GM12878 (cell line): ENCODE results near the gene TAOK2. TPM values are rescaled to one million over a fixed set of nuclear protein-coding genes. Genes with fewer than 3 reads are reported as not detected.

ENCODE experiments used
- ATAC-seq: fragments of 200-7000 bp; cut with Tn5 transposase; 3 replicates; pipeline ENCODE4 v1.9.1; 2020; ENCODE audit warnings: mild to moderate bottlenecking, moderate library complexity
- BruUV-seq: library from RNA; stranded (reverse); fragments of 400-500 nt; replicated peaks from 2 replicates; lab custom pipeline; 2021; lab: Mats Ljungman, UMichigan
- CTCF ChIA-PET: fragments of 300-600 bp; sonication (Branson Sonifier 250); formaldehyde crosslinking; extraction: SDS; loops from one replicate; lab custom pipeline; 2021; ENCODE audit warnings: inconsistent platforms; lab: Yijun Ruan, JAX
- POLR2A ChIA-PET: fragments of 350-600 bp; formaldehyde crosslinking; extraction: SDS; loops from one replicate; lab custom pipeline; 2021; ENCODE audit warnings: inconsistent platforms; lab: Charles Lee
- RAD21 ChIA-PET: fragments of 300-600 bp; sonication (Branson Sonifier 250); formaldehyde crosslinking; loops from one replicate; lab custom pipeline; 2023; ENCODE audit warnings: antibody characterized with exemption; ENCODE audit not compliant: unreplicated experiment; lab: Charles Lee
- SMC1A ChIA-PET: fragments of 300-600 bp; sonication (Branson Sonifier 250); formaldehyde crosslinking; loops from one replicate; lab custom pipeline; 2023; ENCODE audit not compliant: unreplicated experiment, uncharacterized antibody; lab: Charles Lee
- DNase-seq: peaks from one replicate; pipeline ENCODE4 v3.0.0-alpha.2; 2011; ENCODE audit warnings: low read depth, low spot score
- FAIRE-seq: peaks from 3 replicates; lab custom pipeline; 2011; peaks lifted over from hg19 to GRCh38; lab: Jason Lieb, UNC
- H2AFZ ChIP-seq: 2 replicates; pipeline ENCODE4 v1.6.0; 2011; ENCODE audit warnings: low read depth, low read length, control low read depth; ENCODE audit not compliant: control insufficient read depth
- H3K27ac ChIP-seq: 2 replicates; pipeline ENCODE4 v1.5.1; 2011; ENCODE audit warnings: control low read depth; ENCODE audit not compliant: control insufficient read depth, insufficient read depth
- H3K27me3 ChIP-seq, 2 experiments: replicated peaks in 1 of 2; 2 replicates each; pipeline versions ENCODE4 v1.6.0 to v1.6.1; 2011; ENCODE audit warnings: low read length in 1 of 2; ENCODE audit not compliant: control insufficient read depth in 2 of 2, insufficient read depth in 2 of 2
- H3K36me3 ChIP-seq, 2 experiments: 2 replicates each; pipeline ENCODE4 v1.5.1; 2011; ENCODE audit warnings: low read length in 1 of 2; ENCODE audit not compliant: control insufficient read depth in 2 of 2, insufficient read depth in 2 of 2
- H3K4me1 ChIP-seq: 2 replicates; pipeline ENCODE4 v1.6.1; 2011; ENCODE audit warnings: mild to moderate bottlenecking, low read length, moderate library complexity, mixed read lengths; ENCODE audit not compliant: control insufficient read depth, insufficient read depth
- H3K4me2 ChIP-seq: 2 replicates; pipeline ENCODE4 v1.6.0; 2011; ENCODE audit warnings: control low read depth; ENCODE audit not compliant: control insufficient read depth, insufficient read depth
- H3K4me3 ChIP-seq: fragments of 200-600 bp; sonication (generic); 2 replicates; pipeline ENCODE4 v1.5.1; 2016
- H3K79me2 ChIP-seq: 2 replicates; pipeline ENCODE4 v1.6.0; 2011; ENCODE audit warnings: low read length; ENCODE audit not compliant: control insufficient read depth, insufficient read depth
- H3K9ac ChIP-seq: 2 replicates; pipeline ENCODE4 v1.8.0; 2011; ENCODE audit warnings: low read length, control low read depth, mixed read lengths; ENCODE audit not compliant: control insufficient read depth, insufficient read depth
- H3K9me3 ChIP-seq: replicated peaks from 3 replicates; pipeline ENCODE4 v1.5.1; 2011; ENCODE audit warnings: mild to moderate bottlenecking, low read length; ENCODE audit not compliant: control insufficient read depth, insufficient read depth
- H4K20me1 ChIP-seq: 2 replicates; pipeline ENCODE4 v1.6.0; 2011; ENCODE audit not compliant: control insufficient read depth, insufficient read depth
- CBX3 ChIP-seq: fragments of 200-600 bp; sonication (generic); IDR thresholded peaks from 2 replicates; pipeline ENCODE4 v1.6.1; 2016; ENCODE audit warnings: low read depth, borderline replicate concordance
- EZH2 ChIP-seq: IDR thresholded peaks from 2 replicates; pipeline ENCODE4 v1.6.1; 2012; ENCODE audit warnings: low read depth, mild to moderate bottlenecking, control low read depth, inconsistent platforms, low read length, borderline replicate concordance; ENCODE audit not compliant: control insufficient read depth
- HDAC2 ChIP-seq: fragments of 200-600 bp; sonication (generic); IDR thresholded peaks from 2 replicates; pipeline ENCODE4 v1.6.1; 2017
- IRF3 ChIP-seq: fragments of 450-650 bp; IDR thresholded peaks from 2 replicates; pipeline ENCODE4 v1.6.1; 2014; ENCODE audit warnings: mild to moderate bottlenecking
- JUND ChIP-seq: IDR thresholded peaks from 2 replicates; pipeline ENCODE4 v1.6.1; 2012; ENCODE audit warnings: low read depth, mild to moderate bottlenecking, low read length, improper control_type of control experiment, moderate library complexity
- NFYA ChIP-seq: IDR thresholded peaks from 2 replicates; pipeline ENCODE4 v1.6.1; 2011; ENCODE audit warnings: low read depth, mild to moderate bottlenecking, low read length, improper control_type of control experiment, borderline replicate concordance
- NRF1 ChIP-seq: conservative IDR thresholded peaks from 2 replicates; pipeline ENCODE4 v1.6.1; 2011; ENCODE audit warnings: mild to moderate bottlenecking, low read depth, low read length, improper control_type of control experiment
- WGBS: methylation state at CpG from one replicate; pipeline ENCODE4 v1.1.6; 2016; ENCODE audit warnings: low lambda C conversion rate; ENCODE audit not compliant: insufficient replicate concordance, insufficient coverage; ENCODE audit errors: missing lambda C conversion rate; 5-methylcytosine and 5-hydroxymethylcytosine counted together
- in situ Hi-C: fragments of 300-500 bp; cut with MboI; formaldehyde crosslinking; loops from 9 replicates; pipeline ENCODE4 v1.14.3; 2018; ENCODE audit warnings: mixed read lengths
- intact Hi-C: fragments of 100-400 bp; cut with micrococcal nuclease; formaldehyde crosslinking; loops from one replicate; pipeline ENCODE4 v1.14.2; 2022; ENCODE audit not compliant: unreplicated experiment
- polyA plus RNA-seq, 11 experiments: library from polyadenylated mRNA; depleted of rRNA in 4 of 11; unstranded in 6 of 11; stranded (reverse) in 5 of 11; fragments of >200 nt; fragmentation: Nextera tagmentation in 4 of 11; fragmentation: Illumina TruSeq in 1 of 11; extraction: Ambion mirVana in 4 of 11; extraction: Trizol in 1 of 11; gene quantifications; 1 replicate in 1 of 11; 2 replicates in 10 of 11; pipeline versions ENCODE4 v1.2.1 to v1.2.3, GENCODE V29; 2011 to 2016; ENCODE audit warnings: inconsistent platforms in 2 of 11, missing spikeins in 2 of 11, low read depth in 1 of 11
- total RNA-seq, 4 experiments: library from RNA; depleted of rRNA in 3 of 4; stranded (reverse); fragments of >200 nt in 3 of 4; fragmentation: Illumina TruSeq in 1 of 4; extraction: Trizol in 1 of 4; gene quantifications; 2 replicates each; pipeline versions ENCODE4 v1.2.1 to v1.2.3, GENCODE V29; 2013 to 2021

Gene TAOK2
- total and polyA plus RNA-seq, 10 of the 15 experiments (the other 5 are each of a cell fraction or from before 2014, with no cell fraction given): 0.14 to 40.2 (median 11.6) TPM

- in situ Hi-C loops (no loop called here), intact Hi-C loops (no loop called here)
- Histone ChIP-seq H3K9ac (no peak overlapping the region), H3K27me3 (no peaks in the 10 kb centered on the region), H3K9me3 (no peaks in the 10 kb centered on the region), H3K4me1 (no peaks in the 10 kb centered on the region), H3K79me2 (no peaks in the 10 kb centered on the region), H3K27ac (no peak overlapping the region), H3K36me3 (peaks cover 21 to 41% of the 10 kb centered on the region in 2 experiments), H3K4me3 (no peak overlapping the region), H3K4me2 (no peak overlapping the region), H2AFZ (no peak overlapping the region), H4K20me1 (no peaks in the 10 kb centered on the region)
- ChIA-PET POLR2A (no interaction called here), SMC1A (no interaction called here), CTCF (no interaction called here), RAD21 (no interaction called here)
- ATAC-seq (no peak), DNase-seq (no peak), FAIRE-seq (no peak)
- 88% methylated on average over 5 of the region's 5 CpGs for WGBS
- BruUV-seq: no TSS peak
- TF ChIP-seq JUND (no peak), HDAC2 (no peak), NRF1 (no peak), NFYA (no peak), CBX3 (no peak), IRF3 (no peak), EZH2 (no peak)
Measured at GRCh38 chr16:29984764-29985147, 11.1 kb downstream of the TAOK2 start.
